NCI-H510A treated with DMSO at 0.1 percent for 48 hours (cell line): ENCODE results near the gene DHX57.
A peak's percentile ranks its signal among the peaks of the same experiment; 100 is the strongest.

ENCODE experiments used
- DNase-seq: peaks from one replicate; lab custom pipeline; 2025; lab: John Stamatoyannopoulos, UW

The DHX57 gene

DNA sequence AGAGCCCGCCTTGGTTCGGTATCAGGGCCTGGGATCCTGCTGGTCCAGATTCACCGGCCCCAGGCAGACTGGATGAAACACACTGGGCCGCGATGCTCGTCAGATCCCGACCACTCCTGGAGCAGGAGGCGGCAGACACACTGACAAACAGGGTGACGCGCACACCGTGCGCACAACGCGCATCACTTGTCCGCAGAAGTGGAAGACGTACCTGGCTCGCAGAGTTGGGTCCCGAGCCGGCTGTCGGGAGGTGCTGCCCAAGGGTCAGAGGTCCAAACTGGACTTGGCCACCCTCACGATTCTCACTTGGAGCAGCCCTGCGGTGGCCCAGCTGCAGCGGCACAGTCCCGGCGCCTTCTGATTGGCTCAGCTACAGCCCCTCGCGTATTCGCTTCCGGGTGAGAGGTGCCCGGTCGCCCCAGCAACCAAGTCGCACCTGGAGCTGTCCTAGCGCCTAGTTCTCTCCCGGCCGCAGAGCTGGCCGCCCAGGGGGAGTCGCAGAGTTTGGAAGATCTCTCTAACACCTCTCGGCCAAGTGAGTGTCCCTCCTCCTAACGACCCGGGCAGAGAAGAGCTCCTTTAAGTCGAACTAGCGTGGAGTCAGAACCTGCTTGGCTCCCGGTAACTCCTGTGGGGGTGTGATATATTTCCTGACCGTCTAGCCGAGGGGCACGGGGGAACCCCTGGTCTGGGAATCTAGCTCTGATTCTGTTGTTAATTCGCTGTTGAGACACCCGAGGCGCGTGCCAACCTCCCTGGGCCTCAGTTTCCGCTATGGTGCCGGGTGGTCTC lies at the start of gene DHX57, which contains the start of gene MORN2:
DHX57 (minus strand) TSS at position 359 of the 792 bp plus-strand sequence. CDS start 7,529 bp downstream, outside the sequence.
MORN2 (plus strand) TSS at position 401 of the 792 bp plus-strand sequence.
- peak; percentile 72 for DNase-seq

DNA sequence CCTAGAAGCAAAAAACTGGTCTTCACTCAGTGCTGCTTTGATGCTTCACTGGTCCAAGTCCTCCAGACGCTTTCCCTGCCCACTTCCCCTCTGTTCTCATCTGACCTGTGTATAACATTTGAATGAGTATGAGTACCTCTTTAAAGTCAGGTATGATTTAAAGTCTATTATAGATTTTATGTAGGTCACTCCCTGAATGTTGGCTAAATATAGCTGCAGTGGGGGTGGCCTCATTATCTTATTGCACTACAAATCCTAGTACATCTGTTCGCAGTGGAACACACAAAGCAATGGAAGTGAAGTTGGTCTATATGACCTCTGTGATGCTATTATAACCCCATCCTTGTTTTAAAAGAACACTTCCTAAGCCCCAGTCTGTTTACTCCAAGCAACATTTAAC lies 47.2 kb upstream of the DHX57 start:
- DNase-seq, result no peak

- DNase-seq, result no peak
These were observed 46.7 kb upstream of the DHX57 start for GRCh38 chr2:38922389-38922788.

GRCh38 chr2:38912619-38913018 lies 36.9 kb upstream of the DHX57 start:
- no peak for DNase-seq

GRCh38 chr2:38911191-38911590 lies 35.5 kb upstream of the DHX57 start:
- DNase-seq, result no peak

DNA sequence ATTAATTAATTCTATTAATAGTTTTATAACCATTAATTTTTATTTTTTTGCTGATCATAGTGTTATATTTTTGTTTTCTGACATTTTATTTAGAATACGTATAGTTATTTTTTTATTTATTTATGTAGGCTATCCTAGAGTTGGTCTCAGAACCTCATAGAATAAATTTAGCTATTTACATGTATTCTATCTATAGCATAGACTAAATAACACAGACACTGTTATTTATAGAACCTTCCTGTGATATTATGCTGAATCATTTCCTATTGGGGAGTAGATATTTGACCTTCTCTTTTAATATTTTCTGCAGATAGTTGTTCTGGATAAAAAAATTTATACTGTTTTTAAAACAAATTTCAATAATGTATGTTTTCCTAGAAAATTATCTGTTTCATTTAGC lies 34.1 kb upstream of the DHX57 start:
- no peak for DNase-seq

- DNase-seq, result no peak
These were observed 32.2 kb upstream of the DHX57 start for GRCh38 chr2:38907743-38908562.

DNA sequence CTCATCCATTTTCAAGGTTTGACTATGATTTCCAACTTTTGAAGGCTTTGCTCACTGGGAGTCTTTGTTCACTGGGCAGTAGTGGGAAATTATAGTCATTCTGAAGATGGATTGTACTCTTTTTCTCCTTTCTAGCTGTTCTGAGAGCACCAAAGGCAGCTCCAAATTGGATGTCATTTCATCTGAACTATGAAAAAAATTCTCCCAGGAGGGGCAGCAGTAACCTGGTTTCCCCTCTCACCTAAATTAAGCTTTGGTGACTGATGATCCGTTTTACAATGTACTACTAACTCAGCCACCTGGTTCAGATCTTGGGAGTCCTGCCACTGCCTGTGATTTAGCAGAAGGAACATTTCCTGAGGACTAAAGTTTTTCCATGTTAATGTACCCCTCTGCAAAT lies 31.5 kb upstream of the DHX57 start:
- no peak for DNase-seq

DNA sequence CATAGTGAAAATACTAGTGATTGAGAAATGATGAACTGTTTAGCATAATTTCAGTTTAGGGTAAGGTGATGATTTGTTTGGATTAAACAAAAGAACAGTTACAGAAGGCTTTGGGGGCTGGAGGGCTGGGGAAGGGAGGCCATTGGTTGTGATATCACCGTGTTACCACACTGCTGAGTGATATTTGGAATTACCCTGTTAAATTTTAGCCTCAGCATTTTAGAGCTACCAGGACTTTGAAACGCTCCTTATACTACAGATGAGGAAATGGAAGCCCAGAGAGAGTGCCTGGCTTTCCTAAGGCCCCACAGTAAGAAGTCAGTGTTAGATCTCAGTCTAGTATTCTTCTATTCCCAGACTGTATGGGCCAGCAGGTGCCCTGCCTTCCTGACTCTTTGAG lies 29.5 kb upstream of the DHX57 start:
- no peak for DNase-seq

DNA sequence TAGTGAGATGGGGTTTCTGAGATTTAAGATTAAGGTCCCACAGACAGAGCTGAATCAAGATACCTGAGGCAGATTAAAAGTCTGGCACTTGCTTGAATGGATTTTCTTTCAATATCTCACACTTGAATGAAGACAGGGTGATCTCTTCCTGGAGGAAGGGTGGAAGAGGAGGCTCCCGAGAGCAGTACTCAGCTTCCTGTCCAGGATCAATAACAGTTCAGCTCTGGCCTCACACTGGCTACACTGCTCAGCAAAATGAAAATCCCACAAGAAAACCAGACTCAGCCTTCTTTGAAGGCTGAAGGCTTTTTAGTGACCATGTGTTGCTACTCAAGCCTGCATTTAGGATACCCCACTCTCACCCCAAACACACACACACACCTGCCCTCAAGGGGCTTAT lies 25.0 kb upstream of the DHX57 start:
- DNase-seq, result no peak

- no peak for DNase-seq
These were observed 22.5 kb upstream of the DHX57 start for GRCh38 chr2:38898256-38898655.

GRCh38 chr2:38892819-38893218 lies 17.1 kb upstream of the DHX57 start:
- no peak for DNase-seq

- no peak for DNase-seq
These were observed 13.8 kb upstream of the DHX57 start, which contains the start of gene ARHGEF33 for GRCh38 chr2:38889575-38889974. Gene ARHGEF33 (plus strand): TSS chr2:38889875. CDS start chr2:38919448, 29,573 bp downstream.

DNA sequence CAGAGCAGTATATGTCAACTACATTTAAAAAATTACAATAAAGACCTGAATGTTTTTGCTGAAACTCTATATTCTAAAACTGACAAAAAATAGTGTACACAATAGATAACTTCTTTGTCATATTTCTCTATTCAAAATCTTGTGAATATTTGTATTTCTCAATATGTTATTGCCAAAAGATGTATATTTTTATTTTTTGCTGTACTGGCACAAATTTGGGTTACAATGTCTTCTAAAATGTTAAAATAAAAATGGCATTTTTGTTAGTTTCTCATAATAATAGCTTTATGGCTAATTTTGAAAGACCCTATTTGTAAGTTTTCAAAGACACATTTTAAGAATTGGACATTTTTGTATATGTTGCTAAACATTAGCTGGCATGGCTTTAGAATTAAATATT lies 13.3 kb upstream of the DHX57 start:
- no peak for DNase-seq

GRCh38 chr2:38887902-38888554 lies 12.3 kb upstream of the DHX57 start:
- no peak for DNase-seq

- no peak for DNase-seq
These were observed 11.6 kb upstream of the DHX57 start for GRCh38 chr2:38887347-38887746.

DNA sequence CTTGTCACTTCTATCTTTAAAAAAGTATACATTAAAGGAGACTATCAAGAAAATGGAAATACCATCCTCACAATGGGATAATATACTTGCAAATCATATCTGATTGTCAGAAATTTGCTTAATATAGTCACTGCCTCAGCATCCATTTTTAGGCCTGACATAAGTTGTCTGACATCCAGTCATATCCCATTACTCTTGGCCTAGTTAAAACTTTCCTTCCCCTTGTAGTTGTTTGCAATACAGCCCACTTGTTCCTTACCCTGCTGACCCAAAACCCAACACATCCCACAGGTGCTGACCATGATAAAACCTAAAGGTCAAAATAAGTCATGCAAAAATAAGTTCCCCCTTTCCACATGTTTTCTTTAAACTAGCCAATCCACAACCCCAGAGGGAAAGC lies 10.3 kb upstream of the DHX57 start:
- DNase-seq, result no peak

- no peak for DNase-seq
These were observed 673 bp upstream of the DHX57 start for GRCh38 chr2:38876407-38876806.

DNA sequence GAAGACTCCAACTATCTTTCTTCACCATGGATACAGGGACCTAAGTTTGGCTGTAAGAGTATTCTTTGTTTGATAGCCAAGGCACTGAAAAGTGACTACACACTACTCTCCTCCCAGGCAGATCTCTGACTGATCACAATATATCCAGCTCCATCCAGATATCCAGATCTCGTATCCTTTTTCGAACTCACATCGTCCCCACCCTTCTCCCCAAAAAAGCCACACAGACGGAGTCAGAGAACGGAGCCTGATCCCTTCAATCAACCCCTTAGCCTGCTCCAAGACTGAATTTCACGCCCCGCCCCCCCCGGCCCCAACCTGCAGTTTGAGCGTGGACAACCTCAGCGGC lies 533 bp downstream of the DHX57 start:
- DNase-seq, result no peak

DNA sequence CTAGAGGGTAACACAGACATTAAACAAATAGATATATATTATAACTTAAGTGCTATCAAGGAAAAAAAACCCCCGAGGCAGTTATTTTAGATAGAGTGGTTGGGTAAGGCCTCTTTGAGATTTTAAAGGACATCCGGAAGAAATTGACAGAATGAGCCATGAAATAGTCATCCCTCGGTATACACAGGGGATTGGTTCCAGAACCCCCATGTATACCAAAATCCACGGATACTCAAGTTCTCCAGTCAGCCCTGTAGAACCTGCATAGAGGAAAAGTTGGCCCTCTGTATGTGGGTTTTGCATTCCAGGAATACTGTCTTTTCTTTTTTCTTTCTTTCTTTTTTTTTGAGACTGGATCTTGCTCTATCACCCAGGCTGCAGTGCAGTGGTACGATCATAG lies 2.0 kb downstream of the DHX57 start:
- DNase-seq, result no peak

DNA sequence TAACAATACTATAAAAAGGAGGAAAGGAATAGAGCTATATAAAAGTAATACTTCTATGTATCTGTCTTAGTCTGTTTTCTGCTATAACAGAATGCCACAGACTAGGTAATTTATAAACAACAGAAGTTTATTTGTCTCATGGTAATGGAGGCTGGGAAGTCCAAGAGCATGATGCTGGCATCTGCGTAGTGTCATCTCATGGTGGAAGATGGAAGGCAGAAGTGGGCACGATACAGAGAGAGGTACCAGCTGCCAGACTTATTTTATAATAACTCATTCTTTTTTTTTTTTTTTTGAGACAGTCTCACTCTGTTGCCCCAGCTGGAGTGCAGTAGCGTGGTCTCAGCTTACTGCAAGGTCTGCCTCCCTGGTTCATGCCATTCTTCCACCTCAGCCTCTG lies 4.3 kb downstream of the DHX57 start:
- no peak for DNase-seq

GRCh38 chr2:38866773-38867443 lies 8.8 kb downstream of the DHX57 start:
- DNase-seq, result no peak
